ENCODE results near the gene LTBP2.

GRCh38 chr14:74577948-74578275, 34.1 kb downstream of the LTBP2 start:
- TF ChIP-seq CTCF (IDR thresholded peaks at IDR 0.05; ENCODE audit: low read length) (no peak), EZH2phosphoT487 (IDR thresholded peaks at IDR 0.05; ENCODE audit: low read length) (no peak), EZH2 (optimal IDR thresholded peaks at IDR 0.05; ENCODE audit: low read depth, low read length) (no peak)

All from MM.1S (cell line).